ENCODE data around the gene SPSB1.

Gene SPSB1

DNA sequence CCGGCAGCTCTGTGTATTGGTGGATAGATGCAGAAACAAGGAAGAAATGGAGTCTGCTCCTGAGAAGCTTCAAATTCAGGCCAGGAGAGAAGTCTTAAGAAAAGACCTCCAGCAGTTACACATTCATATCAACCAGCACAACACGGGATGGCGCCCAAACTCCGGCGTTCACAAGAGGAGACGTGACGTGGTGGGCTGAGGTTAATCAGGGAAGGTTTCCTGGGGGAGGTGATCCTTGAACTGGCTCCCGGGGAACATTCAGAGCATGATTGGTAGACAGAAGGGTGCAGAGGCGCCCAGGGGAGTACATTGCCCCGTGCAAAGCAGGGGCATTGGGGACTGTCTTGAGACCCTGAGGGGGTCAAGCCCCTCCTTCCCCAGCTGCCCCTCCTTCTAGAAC lies 27.7 kb upstream of the SPSB1 start:
- TF ChIP-seq, protein P1, sequence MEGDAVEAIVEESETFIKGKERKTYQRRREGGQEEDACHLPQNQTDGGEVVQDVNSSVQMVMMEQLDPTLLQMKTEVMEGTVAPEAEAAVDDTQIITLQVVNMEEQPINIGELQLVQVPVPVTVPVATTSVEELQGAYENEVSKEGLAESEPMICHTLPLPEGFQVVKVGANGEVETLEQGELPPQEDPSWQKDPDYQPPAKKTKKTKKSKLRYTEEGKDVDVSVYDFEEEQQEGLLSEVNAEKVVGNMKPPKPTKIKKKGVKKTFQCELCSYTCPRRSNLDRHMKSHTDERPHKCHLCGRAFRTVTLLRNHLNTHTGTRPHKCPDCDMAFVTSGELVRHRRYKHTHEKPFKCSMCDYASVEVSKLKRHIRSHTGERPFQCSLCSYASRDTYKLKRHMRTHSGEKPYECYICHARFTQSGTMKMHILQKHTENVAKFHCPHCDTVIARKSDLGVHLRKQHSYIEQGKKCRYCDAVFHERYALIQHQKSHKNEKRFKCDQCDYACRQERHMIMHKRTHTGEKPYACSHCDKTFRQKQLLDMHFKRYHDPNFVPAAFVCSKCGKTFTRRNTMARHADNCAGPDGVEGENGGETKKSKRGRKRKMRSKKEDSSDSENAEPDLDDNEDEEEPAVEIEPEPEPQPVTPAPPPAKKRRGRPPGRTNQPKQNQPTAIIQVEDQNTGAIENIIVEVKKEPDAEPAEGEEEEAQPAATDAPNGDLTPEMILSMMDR (conservative IDR thresholded peaks at IDR 0.05; ENCODE audit: control insufficient read depth, insufficient read depth, low read depth, low read length), result no peak
- H3K4me3 ChIP-seq (ENCODE audit: control insufficient read depth, low read depth, low read length), result no peak overlapping the region

DNA sequence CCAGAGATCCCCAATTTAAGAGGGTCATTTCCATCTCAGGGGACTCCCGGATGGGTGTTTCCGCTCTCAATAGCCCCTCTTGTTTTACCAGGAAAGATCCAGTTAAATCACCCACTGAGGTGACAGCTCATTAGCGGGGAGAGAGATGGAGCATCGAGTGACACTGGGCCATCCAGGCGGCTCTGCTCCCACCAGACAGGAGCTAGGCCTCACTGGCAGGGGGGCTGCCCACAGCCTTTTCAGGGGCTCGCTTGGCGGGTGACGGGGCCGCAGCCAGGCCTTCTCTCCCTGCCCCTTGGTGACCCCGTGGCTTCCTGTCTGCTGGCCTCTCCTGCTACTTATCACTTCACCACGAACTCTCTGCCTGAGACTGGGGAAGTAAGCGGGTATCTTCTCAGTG lies 26.7 kb upstream of the SPSB1 start:
- DNase-seq (ENCODE audit: low read depth), result no peak
- no peak overlapping the region for H3K4me3 ChIP-seq (ENCODE audit: control insufficient read depth, low read depth, low read length)
- TF ChIP-seq, protein P1 (conservative IDR thresholded peaks at IDR 0.05; ENCODE audit: control insufficient read depth, insufficient read depth, low read depth, low read length), result no peak

More for the DNA sequence above, 27.7 kb upstream of the SPSB1 start:
- DNase-seq (ENCODE audit: low read depth), result no peak

DNA sequence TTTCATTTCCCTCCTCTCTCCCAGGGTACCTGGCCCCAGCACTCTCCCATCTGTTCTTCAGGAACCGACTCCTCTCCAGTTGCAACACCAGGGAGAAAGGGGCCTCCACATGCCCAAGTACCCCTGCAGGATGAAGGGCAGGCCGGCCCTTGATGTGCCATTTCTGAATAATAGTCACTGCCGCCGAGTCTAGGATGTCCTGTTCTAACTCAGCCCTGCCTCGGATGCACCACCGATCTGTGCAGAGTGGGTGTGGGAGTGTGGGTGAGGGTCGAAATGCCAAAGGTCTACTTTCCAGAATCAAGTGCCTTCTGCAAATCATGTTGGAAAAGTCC lies 25.4 kb upstream of the SPSB1 start:
- H3K4me3 ChIP-seq (ENCODE audit: control insufficient read depth, low read depth, low read length), result no peak overlapping the region
- TF ChIP-seq, protein P1 (conservative IDR thresholded peaks at IDR 0.05; ENCODE audit: control insufficient read depth, insufficient read depth, low read depth, low read length), result no peak
- DNase-seq (ENCODE audit: low read depth), result no peak

DNA sequence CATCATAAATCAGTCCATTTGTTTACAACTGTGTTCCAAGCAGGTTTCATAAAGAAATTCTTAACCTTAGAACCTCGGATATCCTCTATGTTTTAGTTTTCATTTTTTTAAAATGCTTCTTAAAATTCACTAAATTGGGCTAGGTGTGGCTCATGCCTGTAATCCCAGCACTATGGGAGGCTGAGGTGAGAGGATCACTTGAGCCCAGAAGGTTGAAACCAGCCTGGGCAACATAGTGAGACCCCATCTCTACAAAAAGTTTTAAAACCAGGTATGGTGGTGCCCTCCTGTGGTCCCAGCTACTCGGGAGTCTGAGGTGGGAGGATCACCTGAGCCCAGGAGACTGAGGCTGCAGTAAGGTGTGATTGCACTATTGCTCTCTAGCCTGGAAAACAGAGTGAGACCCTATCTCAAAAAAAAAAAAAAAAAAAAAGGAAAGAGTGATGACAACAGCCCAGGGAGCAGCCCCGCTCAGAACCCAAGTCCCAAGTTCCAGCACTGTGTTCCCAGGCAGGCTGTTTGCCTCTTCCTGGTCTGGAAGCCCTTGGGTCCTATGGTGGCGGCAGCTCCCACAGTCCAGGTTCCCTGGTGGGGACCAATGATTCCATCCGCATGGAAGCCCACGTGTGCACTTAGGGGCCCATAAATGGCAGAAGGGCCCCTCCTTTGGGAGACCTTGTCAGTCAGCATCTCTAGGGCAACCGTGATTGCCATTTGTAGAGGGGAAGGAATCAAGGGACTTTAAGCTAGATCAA lies 24.7 kb upstream of the SPSB1 start:
- DNase-seq (ENCODE audit: low read depth), result no peak
- TF ChIP-seq, protein P1 (conservative IDR thresholded peaks at IDR 0.05; ENCODE audit: control insufficient read depth, insufficient read depth, low read depth, low read length), result no peak
- no peak overlapping the region for H3K4me3 ChIP-seq (ENCODE audit: control insufficient read depth, low read depth, low read length)

DNA sequence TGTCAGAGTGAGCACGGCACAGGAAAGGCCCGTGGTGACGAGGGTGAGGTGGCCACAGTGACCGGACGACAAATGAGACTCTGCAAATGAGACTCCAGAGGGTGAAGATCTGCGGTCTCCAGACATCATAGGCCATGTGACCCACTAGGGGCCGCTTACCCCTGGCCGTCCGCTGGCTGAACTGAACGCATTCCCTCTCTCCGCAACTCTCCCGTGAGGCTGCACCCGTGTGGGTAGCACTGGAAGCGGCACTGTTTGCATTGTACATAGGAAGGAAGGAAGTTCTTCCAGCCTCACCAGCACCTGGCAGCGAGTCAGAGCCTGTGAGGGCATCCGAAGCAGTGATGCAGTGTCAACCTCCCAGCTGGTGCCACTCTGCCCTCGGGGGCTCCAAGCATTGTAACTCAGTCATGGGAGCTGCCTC lies 23.6 kb upstream of the SPSB1 start:
- no peak for DNase-seq (ENCODE audit: low read depth)
- TF ChIP-seq, protein P1 (conservative IDR thresholded peaks at IDR 0.05; ENCODE audit: control insufficient read depth, insufficient read depth, low read depth, low read length), result no peak
- H3K4me3 ChIP-seq (ENCODE audit: control insufficient read depth, low read depth, low read length), result no peak overlapping the region

DNA sequence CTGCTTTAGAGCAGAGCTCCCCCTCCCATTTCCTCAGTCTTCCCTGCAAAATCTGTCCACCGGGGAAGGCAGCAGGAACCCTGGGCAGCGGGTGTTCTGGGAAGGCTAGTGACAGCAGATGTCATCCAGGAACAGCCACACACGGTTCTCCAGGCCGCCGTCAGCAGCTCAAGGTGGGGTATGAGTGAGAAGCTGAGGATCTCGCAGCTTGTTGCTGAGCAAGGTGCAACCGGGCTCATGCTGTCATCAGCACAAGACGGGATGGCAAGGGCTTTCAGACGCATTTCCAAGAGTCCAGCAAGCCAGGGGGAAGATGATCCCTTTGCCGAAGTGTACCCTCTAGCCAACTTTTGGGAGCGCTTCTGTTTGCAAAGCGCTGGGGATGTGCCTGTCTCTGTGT lies 23.0 kb upstream of the SPSB1 start:
- no peak overlapping the region for H3K4me3 ChIP-seq (ENCODE audit: control insufficient read depth, low read depth, low read length)
- DNase-seq (ENCODE audit: low read depth), result no peak
- TF ChIP-seq, protein P1 (conservative IDR thresholded peaks at IDR 0.05; ENCODE audit: control insufficient read depth, insufficient read depth, low read depth, low read length), result no peak

All from fibroblast of mammary gland (primary cell).